DND-41 (cell line): ENCODE measurements around the gene NARS2.

Experiments used
- ATAC-seq: fragments of 200-7000 bp; cut with Tn5 transposase; 3 replicates; pipeline ENCODE4 v1.9.1; 2021; ENCODE audit warnings: low read depth; ENCODE audit not compliant: insufficient read depth
- DNase-seq: peaks from one replicate; pipeline ENCODE4 v3.0.0-alpha.2; 2020
- H2AFZ ChIP-seq: 2 replicates; pipeline ENCODE4 v1.6.0; 2012; ENCODE audit warnings: low read depth, low read length
- H3K27ac ChIP-seq: 2 replicates; pipeline ENCODE4 v1.5.1; 2012; ENCODE audit warnings: low read length, inconsistent platforms
- H3K27me3 ChIP-seq: fragments of 200-600 bp; sonication (generic); 2 replicates; pipeline ENCODE4 v1.6.0; 2012; ENCODE audit warnings: low read length, mild to moderate bottlenecking, inconsistent platforms; ENCODE audit not compliant: insufficient read depth, poor library complexity
- H3K36me3 ChIP-seq: 2 replicates; pipeline ENCODE4 v1.5.1; 2012; ENCODE audit warnings: low read length, inconsistent platforms; ENCODE audit not compliant: insufficient read depth
- H3K4me1 ChIP-seq: 2 replicates; pipeline ENCODE4 v1.5.1; 2012; ENCODE audit warnings: mild to moderate bottlenecking, low read length; ENCODE audit not compliant: insufficient read depth
- H3K4me2 ChIP-seq: 2 replicates; pipeline ENCODE4 v1.6.0; 2012; ENCODE audit warnings: mild to moderate bottlenecking, moderate library complexity, low read length, inconsistent platforms; ENCODE audit not compliant: insufficient read depth
- H3K4me3 ChIP-seq, 2 experiments: fragments of 200-600 bp in 1 of 2; shearing (Covaris generic) in 1 of 2; 2 replicates each; pipeline ENCODE4 v1.5.1; 2012 to 2016; ENCODE audit warnings: inconsistent platforms in 2 of 2, low read length in 2 of 2, mild to moderate bottlenecking in 2 of 2, low read depth in 1 of 2, moderate library complexity in 1 of 2
- H3K79me2 ChIP-seq: 2 replicates; pipeline ENCODE4 v1.6.0; 2012; ENCODE audit warnings: low read length, inconsistent platforms; ENCODE audit not compliant: insufficient read depth
- H3K9ac ChIP-seq: 2 replicates; pipeline ENCODE4 v1.6.0; 2012; ENCODE audit warnings: low read depth, mild to moderate bottlenecking, inconsistent platforms, low read length, moderate library complexity
- H3K9me3 ChIP-seq: 2 replicates; pipeline ENCODE4 v1.5.1; 2012; ENCODE audit warnings: low read length, moderate library complexity, mild to moderate bottlenecking, inconsistent platforms; ENCODE audit not compliant: insufficient read depth, severe bottlenecking
- H4K20me1 ChIP-seq: 2 replicates; pipeline ENCODE4 v1.6.0; 2012; ENCODE audit warnings: low read length; ENCODE audit not compliant: insufficient read depth
- EZH2 ChIP-seq: IDR thresholded peaks from 3 replicates; pipeline ENCODE4 v1.6.1; 2012; ENCODE audit warnings: borderline replicate concordance, low read depth, mild to moderate bottlenecking, moderate library complexity, low read length, inconsistent platforms; ENCODE audit not compliant: severe bottlenecking
- TF ChIP-seq, protein P1 (sequence below): IDR thresholded peaks from 2 replicates; pipeline ENCODE4 v1.5.1; 2012; ENCODE audit warnings: borderline replicate concordance, low read length, moderate library complexity, mild to moderate bottlenecking; ENCODE audit not compliant: poor library complexity, severe bottlenecking; ENCODE audit errors: extremely low read depth

NARS2 gene

DNA sequence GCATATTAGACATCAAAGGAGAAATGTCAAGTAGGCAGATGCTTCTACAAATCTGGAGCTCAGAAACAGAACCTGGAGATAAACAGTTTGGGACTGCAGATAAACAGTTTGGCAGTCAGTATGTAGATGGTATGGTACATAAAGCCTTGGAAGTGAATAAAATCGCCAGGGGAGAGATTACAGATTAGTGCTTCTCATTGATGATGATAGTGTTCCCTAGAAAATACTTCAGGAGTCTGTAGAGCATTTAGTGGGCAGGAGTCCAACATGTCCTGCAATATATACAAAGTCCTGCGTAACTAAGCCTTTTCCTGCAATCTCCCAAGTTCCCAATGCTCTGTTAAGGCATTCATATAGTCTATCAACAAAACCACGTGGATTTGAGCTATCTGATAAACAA lies 35.2 kb downstream of the NARS2 start:
- no peak overlapping the region for H3K4me3 ChIP-seq
- peaks cover 34% of the 10 kb centered on the region for H3K36me3 ChIP-seq
- H3K4me2 ChIP-seq, result no peak overlapping the region
- no peak for DNase-seq
- no peak for ATAC-seq
- H3K4me1 ChIP-seq, result peaks cover 15% of the 10 kb centered on the region
- no peak overlapping the region for H3K27ac ChIP-seq
- H2AFZ ChIP-seq, result no peak overlapping the region
- no peak overlapping the region for H3K9ac ChIP-seq
- no peaks in the 10 kb centered on the region for H4K20me1 ChIP-seq
- H3K9me3 ChIP-seq, result no peaks in the 10 kb centered on the region
- H3K79me2 ChIP-seq, result peaks cover 7% of the 10 kb centered on the region; the same call in 1 of the 2 replicates
- no peak for TF ChIP-seq EZH2
- TF ChIP-seq, protein P1, sequence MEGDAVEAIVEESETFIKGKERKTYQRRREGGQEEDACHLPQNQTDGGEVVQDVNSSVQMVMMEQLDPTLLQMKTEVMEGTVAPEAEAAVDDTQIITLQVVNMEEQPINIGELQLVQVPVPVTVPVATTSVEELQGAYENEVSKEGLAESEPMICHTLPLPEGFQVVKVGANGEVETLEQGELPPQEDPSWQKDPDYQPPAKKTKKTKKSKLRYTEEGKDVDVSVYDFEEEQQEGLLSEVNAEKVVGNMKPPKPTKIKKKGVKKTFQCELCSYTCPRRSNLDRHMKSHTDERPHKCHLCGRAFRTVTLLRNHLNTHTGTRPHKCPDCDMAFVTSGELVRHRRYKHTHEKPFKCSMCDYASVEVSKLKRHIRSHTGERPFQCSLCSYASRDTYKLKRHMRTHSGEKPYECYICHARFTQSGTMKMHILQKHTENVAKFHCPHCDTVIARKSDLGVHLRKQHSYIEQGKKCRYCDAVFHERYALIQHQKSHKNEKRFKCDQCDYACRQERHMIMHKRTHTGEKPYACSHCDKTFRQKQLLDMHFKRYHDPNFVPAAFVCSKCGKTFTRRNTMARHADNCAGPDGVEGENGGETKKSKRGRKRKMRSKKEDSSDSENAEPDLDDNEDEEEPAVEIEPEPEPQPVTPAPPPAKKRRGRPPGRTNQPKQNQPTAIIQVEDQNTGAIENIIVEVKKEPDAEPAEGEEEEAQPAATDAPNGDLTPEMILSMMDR, result no peak
- no peaks in the 10 kb centered on the region for H3K27me3 ChIP-seq

DNA sequence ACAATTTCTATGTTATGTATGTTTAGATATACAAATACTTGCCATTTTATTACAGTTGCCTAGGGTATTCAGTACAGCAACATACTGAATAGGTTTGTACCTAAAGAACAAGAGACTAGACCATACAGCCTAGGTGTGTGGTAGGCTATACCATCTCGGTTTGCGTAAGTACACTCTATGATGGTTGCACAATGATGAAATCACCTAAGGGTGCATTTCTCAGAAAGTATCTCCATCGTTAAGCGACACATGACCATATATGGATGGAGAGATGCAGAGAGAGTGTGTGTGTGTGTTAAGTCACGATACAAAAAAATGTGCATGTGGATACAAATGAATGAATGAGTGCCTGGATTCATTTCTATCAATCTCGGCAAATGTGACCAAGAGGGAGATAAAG lies 37.7 kb downstream of the NARS2 start:
- H3K9me3 ChIP-seq, result no peaks in the 10 kb centered on the region
- no peak overlapping the region for H3K4me2 ChIP-seq
- DNase-seq, result no peak
- H2AFZ ChIP-seq, result no peak overlapping the region
- ATAC-seq, result no peak
- no peaks in the 10 kb centered on the region for H4K20me1 ChIP-seq
- TF ChIP-seq, protein P1, result no peak
- peaks cover 4% of the 10 kb centered on the region; the same call in 1 of the 2 replicates for H3K79me2 ChIP-seq
- H3K36me3 ChIP-seq, result peaks cover 38% of the 10 kb centered on the region
- no peak overlapping the region for H3K9ac ChIP-seq
- H3K4me1 ChIP-seq, result peaks cover 3% of the 10 kb centered on the region; the same call in 1 of the 2 replicates
- H3K27me3 ChIP-seq, result no peaks in the 10 kb centered on the region
- no peak overlapping the region for H3K27ac ChIP-seq
- no peak overlapping the region for H3K4me3 ChIP-seq

DNA sequence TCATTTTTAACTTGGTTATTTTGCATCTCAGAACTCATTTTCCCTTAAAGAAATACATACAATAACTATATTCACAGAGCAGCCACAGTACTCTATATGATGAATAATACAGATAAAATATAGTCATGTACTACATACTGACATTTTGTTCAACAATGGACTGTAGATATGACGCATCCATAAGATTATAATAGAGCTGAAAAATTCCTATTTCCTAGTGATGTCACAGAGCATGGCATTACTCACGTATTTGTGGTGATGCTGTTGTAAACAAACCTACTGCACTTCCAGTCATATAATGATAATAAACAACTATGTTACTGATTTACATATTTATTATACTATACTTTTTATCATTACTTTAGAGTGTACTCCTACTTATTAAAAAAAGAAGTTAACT lies 38.7 kb downstream of the NARS2 start:
- Histone ChIP-seq H3K9me3 (no peaks in the 10 kb centered on the region), H4K20me1 (no peaks in the 10 kb centered on the region), H3K27me3 (no peaks in the 10 kb centered on the region), H3K36me3 (peaks cover 38% of the 10 kb centered on the region), H3K4me3 (no peak overlapping the region), H3K9ac (no peak overlapping the region), H2AFZ (no peak overlapping the region), H3K4me1 (no peaks in the 10 kb centered on the region), H3K27ac (no peak overlapping the region), H3K4me2 (no peak overlapping the region), H3K79me2 (peaks cover 4% of the 10 kb centered on the region; the same call in 1 of the 2 replicates)
- DNase-seq (no peak), ATAC-seq (no peak)
- TF ChIP-seq EZH2, result no peak
- TF ChIP-seq, protein P1, result no peak

DNA sequence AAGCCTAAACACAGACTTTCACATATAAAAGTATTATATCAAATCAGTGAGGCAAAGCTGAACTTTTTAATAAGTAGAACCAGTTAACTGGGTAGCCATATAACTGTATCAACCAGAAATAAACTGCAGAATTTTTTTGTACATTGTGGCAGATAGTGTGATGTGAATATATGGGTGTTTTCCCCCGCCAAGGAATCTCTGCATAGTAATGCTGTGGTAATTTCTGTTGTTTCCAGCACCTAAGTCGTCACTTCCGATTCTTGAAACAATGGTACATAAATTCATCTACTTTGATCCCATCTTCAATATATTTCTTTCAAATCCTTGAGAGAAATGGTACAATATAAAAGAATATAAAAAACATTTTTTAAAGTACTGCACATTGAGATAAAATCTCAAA lies 39.6 kb downstream of the NARS2 start:
- ATAC-seq (no peak), DNase-seq (no peak)
- Histone ChIP-seq H3K27ac (no peak overlapping the region), H4K20me1 (no peaks in the 10 kb centered on the region), H3K4me2 (no peak overlapping the region), H3K9ac (no peak overlapping the region), H3K27me3 (no peaks in the 10 kb centered on the region), H3K79me2 (peaks cover 4% of the 10 kb centered on the region; the same call in 1 of the 2 replicates), H3K4me1 (no peaks in the 10 kb centered on the region), H3K9me3 (no peaks in the 10 kb centered on the region), H2AFZ (no peak overlapping the region), H3K4me3 (no peak overlapping the region), H3K36me3 (peaks cover 38% of the 10 kb centered on the region)
- TF ChIP-seq EZH2, result no peak
- TF ChIP-seq, protein P1, result no peak
